Left forelimb (tissue), 1 donor: Measurements from ENCODE around the gene MAPK14.

Source experiments
- DNase-seq: peaks from one replicate; pipeline ENCODE4 v3.0.0-alpha.2; 2018; ENCODE audit warnings: low spot score

The MAPK14 gene

DNA sequence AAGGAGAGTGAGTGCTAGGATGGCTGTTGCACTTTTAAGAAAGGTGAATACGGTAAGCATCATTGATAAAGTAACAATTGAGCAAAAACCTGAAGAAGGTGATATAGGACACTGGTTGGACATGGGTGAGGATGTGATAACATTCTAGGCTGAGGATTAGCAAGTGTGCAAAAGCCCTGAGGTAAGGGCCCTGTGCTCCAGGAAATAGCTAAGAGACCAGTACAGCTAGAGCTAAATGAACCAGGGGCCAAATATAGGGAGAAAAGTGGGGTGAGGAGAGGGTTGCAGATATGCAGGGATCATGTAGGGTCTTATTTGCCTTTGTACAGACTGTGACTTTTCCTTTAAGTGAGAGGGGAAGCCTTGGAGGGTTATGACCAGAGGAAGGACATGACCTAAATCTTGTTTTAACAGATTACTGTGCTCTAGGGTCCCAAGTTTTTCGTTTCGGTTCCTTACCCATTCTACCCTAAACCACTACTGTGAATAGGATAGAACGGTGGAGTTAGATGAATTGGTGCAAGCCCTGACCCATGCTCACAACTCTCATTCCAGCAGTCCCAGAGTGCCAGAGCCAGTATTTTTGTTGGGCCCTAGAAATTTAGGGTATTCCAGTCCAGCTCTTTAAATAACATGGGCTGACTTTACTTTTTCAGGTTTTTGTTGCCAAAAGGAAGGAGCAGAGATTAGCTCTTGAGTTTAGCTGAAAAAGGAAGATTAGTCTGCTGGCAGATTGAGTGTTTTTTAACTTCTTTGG is 10.7 kb downstream of the MAPK14 start:
- no peak for DNase-seq

- DNase-seq: no peak
Measured at GRCh38 chr6:36039112-36039511, 11.5 kb downstream of the MAPK14 start.

DNA sequence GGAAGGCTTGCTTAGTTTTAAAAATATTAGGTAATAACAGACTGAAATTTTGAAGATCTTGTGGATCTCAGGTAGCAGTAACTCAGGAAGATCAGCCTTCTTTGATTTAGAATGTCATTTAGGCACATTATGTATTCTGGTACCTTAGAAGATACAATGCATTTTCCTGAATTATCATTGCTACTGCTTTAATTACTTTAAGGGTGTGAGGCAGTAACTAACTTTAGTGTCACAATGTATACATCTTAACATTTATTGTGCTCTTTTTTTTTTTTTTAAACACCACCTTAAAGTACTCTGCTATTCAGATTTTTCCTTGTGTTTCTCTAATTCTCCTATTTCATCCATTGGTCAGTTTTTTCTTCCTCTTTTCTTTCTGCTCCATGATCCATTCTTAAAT is 13.3 kb downstream of the MAPK14 start:
- DNase-seq: no peak

GRCh38 chr6:36042618-36043260 is 15.1 kb downstream of the MAPK14 start:
- no peak for DNase-seq

DNA sequence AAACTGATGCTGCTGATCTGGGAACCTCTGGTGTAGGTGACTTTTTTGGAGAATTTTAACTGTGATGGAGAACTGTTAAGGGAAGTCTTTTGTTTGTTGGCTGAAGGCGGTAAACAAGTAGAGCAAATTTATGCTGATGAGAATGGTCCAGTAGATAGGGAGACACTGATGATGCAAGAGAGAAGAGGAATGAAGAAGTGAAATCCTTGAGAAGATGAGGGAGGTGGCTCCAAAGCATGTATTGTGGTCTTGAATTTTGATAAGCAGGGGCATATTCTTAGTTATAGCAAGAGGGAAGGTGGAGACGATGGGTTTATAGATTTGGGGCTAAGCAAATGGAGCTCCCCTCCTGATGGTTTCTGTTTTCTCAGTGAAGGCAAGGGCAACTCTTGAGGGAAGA is 22.0 kb downstream of the MAPK14 start:
- no peak for DNase-seq

GRCh38 chr6:36050305-36050704 is 22.7 kb downstream of the MAPK14 start:
- no peak for DNase-seq

GRCh38 chr6:36050947-36051710 is 23.5 kb downstream of the MAPK14 start:
- DNase-seq: no peak

- no peak for DNase-seq
Measured at GRCh38 chr6:36052097-36052496, 24.5 kb downstream of the MAPK14 start.

DNA sequence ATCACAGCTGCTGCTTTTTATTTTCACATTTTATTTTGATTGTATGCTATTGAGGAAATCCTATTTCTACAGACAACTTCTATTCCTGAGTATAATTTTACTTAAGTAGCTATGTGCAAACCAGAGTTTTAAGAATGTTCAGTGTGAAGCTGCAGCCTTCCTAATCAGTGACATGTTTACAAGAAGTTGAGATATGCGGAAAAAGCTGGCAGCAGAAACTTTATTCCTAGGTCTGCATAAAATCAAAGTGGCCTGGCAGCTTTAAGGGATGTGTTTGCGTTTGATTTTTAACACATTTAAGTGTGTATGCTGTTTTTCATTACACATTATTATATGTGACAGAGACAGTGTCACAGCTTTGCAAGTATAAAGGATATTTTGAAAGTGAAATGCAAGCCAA is 26.3 kb downstream of the MAPK14 start:
- DNase-seq: no peak

DNA sequence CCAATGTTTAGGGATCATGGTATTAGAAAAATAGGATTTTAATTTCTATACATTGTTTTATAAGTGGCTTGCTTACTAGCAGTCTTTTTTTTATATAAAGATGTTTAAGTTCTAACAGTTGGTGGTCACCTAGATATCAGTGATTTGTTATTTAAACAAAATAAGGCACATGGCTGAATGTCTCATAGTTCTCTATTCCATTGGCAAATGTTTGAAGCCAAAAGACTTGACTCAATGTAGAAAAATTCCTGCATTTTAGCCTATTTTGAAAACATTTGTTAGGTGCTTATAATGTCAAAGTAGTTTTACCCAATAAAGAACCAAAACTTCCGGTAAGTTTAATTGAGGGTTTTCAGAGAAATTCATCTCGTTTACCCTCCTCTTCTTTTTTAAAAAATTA is 26.8 kb downstream of the MAPK14 start:
- DNase-seq: no peak

DNA sequence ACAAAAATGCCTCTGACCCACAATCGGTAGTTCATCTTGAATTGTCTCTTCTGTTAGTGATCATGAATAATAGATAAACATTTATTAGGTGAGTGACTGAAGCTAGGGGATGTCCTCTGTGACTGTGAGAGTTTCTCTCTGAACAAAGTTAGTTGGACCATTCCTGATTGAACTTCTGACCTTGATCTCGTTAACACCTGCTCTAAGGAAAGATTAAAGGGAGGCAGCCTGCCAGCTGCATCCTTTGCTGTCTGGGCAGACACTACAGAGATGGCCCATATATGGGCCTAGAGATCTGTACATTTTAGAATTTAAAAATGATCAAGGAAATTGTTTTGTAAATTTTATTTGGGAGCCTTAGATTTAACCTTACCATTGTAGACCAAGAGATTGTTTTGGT is 27.3 kb downstream of the MAPK14 start:
- no peak for DNase-seq

DNA sequence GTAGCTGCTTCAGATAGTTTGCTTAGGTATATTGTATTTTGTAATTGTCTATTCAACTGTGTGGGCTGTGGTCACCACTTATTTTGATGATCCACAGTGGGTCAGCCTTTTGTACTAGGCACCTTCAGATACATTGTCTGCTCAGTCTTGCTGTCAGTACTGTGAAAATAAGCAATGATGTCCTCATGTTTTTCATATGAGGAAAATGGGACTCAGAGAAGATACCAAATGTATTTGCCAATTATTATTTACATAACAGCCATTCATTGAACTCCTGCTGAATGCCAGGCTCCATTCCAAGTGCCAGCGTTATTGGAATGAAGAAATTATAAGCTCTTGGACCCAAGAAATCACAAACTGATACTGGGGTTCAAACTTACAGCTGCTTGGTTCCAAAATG is 28.6 kb downstream of the MAPK14 start:
- DNase-seq: no peak

GRCh38 chr6:36061236-36061635 is 33.6 kb downstream of the MAPK14 start:
- DNase-seq: no peak

DNA sequence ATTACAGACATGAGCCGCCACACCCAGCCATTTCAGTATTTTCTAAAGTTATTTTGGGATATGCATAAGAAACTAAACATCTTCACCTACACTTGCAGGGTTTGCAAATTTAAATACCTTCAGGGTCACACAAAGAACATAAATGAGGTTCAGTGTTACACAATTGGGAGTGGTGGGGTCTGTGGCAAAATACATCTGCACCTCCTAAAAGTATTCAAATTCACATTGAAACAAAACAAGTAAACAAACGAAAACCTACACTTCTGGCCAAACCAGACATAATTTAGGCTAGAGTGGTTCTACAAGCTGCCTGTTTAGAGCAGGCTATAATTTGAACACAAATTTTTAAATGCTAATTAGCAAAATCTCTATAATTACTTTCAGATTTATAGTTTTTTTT is 34.6 kb downstream of the MAPK14 start:
- DNase-seq: no peak

DNA sequence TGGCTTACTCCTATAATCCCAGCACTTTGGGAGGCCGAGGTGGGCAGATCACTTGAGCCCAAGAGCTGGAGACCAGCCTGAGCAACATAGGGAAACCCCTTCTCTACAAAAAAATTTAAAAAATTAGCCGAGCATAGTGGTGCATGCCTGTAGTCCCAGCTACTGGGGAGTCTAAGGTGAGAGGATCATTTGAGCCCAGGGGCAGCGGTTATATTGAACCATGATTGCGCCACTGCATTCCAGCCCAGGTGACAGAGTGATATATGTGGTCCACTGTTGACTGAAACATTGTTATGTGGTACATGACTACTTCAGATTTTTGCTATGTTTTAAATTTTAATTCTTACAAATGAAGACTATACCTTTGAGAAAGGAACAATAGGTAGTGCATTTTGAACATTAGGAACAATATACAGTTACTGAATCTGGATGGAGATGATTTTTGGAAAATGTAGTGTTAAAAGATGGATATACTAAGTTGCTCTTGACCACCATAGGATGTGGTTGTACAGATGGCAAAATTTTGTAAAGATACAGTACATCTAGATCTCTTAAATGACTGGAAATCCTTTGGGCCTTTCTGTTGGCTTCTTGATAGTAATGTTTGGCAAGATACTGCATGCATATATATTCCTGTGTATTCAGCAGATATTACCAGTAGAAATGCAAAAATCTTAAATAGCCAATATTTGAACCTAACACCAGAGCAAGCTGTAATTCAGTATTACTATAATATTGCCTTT is 35.9 kb downstream of the MAPK14 start:
- no peak for DNase-seq

- no peak for DNase-seq
Measured at GRCh38 chr6:36064770-36065396, 37.3 kb downstream of the MAPK14 start.

DNA sequence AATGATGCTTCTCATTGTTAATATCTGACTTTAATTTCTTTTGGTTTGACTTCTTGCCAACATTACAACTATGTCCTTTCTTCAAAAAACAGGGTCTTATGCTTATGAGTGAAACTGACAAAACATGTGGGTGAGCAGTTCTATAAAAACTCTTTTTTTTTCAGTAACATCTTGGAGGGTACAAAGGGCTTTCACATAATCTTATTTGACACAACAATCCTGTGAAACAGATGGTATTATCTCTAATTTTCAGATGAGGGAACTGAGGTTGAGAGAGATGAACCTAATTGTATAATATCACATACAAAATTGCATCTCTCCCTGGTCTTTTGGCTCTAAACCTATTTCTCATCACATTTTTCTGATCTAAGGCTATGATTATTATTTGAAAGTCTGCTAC is 38.3 kb downstream of the MAPK14 start:
- DNase-seq: no peak

DNA sequence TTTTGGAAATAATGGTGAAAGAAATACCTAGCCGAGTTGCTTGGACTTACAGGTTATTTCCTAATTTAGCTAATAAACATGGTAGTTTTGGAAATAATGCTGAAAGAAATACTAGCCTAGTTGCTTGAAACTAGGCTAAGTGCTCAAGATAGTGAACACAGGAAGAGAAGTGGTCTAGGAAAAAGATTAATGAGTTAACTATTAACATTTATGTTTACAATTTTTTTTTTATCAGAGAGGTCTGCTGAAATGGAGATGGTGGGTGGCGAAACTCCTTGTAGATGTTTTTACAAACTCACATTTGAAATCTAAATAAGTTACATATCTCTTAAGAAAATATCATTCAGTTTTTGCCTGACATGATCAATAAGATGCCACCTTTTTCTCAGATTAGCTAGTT is 39.2 kb downstream of the MAPK14 start:
- no peak for DNase-seq

- DNase-seq: no peak
Measured at GRCh38 chr6:36067374-36068011, 39.9 kb downstream of the MAPK14 start.

DNA sequence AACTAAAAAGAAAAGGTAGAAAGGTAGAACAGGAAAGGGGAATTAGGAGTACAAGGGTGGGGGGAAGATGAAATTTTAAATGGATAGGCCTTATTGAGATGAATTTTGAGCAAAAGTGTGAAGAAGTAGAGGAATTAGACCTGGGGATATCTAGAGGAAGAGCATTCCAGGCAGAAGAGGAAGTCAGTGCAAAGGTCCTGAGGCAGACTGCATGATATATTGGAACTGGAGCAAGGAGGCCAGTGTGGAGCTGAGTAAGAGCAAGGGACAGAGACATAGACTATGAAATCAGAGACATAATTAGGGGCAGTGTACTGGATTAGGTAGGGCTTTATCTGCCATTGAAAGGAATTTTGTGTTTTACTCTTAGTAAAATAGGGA is 40.4 kb downstream of the MAPK14 start:
- no peak for DNase-seq

GRCh38 chr6:36068586-36068985 is 41.0 kb downstream of the MAPK14 start:
- no peak for DNase-seq

- no peak for DNase-seq
Measured at GRCh38 chr6:36069573-36069972, 42.0 kb downstream of the MAPK14 start.
